ENCODE data around the gene ANXA6.

- TF ChIP-seq CTCF (IDR thresholded peaks at IDR 0.05; ENCODE audit: insufficient read depth, low read length): no peak
- TF ChIP-seq REST (IDR thresholded peaks at IDR 0.05; ENCODE audit: insufficient replicate concordance, low read depth): no peak
These were observed 14.6 kb downstream of the ANXA6 start for GRCh38 chr5:151142933-151143332.
